Measurements from ENCODE around the gene IL5.
"Not testable (repeated sequence)": the region's sequence is repeated elsewhere in the genome, so short reads cannot be mapped to it uniquely, and the experiment has no call there.

- not testable (repeated sequence) for TF ChIP-seq CTCF, POLR2A (IDR thresholded peaks at IDR 0.05)
Observed at GRCh38 chr5:132564555-132564954, 21.2 kb upstream of the IL5 start.
